Neural cell (in vitro differentiated cells): Measurements from ENCODE around the gene SLC4A7.

Source experiments
- EP300 ChIP-seq: fragments of 450-650 bp; conservative IDR thresholded peaks from 2 replicates; pipeline ENCODE4 v1.6.1; 2014; ENCODE audit warnings: antibody characterized with exemption, mild to moderate bottlenecking, moderate library complexity; ENCODE audit not compliant: poor library complexity, severe bottlenecking
- EZH2 ChIP-seq: fragments of 200-600, 300-800 bp; shearing (Covaris generic), sonication (generic); IDR thresholded peaks from 2 replicates; pipeline ENCODE4 v1.6.1; 2014; ENCODE audit warnings: antibody characterized with exemption, low read length, borderline replicate concordance, mild to moderate bottlenecking; ENCODE audit not compliant: insufficient read depth, poor library complexity, severe bottlenecking
- MXI1 ChIP-seq: fragments of 450-650 bp; conservative IDR thresholded peaks from 2 replicates; pipeline ENCODE4 v1.6.1; 2014; ENCODE audit warnings: antibody characterized with exemption, mild to moderate bottlenecking; ENCODE audit not compliant: poor library complexity, severe bottlenecking
- POLR2AphosphoS5 ChIP-seq: IDR thresholded peaks from 2 replicates; pipeline ENCODE4 v1.6.1; 2012
- RAD21 ChIP-seq: fragments of 450-650 bp; conservative IDR thresholded peaks from 2 replicates; pipeline ENCODE4 v1.6.1; 2014; ENCODE audit warnings: antibody characterized with exemption, mild to moderate bottlenecking, moderate library complexity
- SMC3 ChIP-seq: fragments of 450-650 bp; conservative IDR thresholded peaks from 2 replicates; pipeline ENCODE4 v1.6.1; 2014; ENCODE audit warnings: antibody characterized with exemption, mild to moderate bottlenecking, moderate library complexity; ENCODE audit not compliant: poor library complexity
- TAF1 ChIP-seq: IDR thresholded peaks from 2 replicates; pipeline ENCODE4 v1.6.1; 2012; ENCODE audit warnings: low read depth
- TF ChIP-seq, protein P1 (sequence below): fragments of 450-650 bp; IDR thresholded peaks from 2 replicates; pipeline ENCODE4 v1.5.1; 2014; ENCODE audit warnings: antibody characterized with exemption, mild to moderate bottlenecking, moderate library complexity; ENCODE audit not compliant: poor library complexity, severe bottlenecking
- TF ChIP-seq, protein P2 (sequence below): IDR thresholded peaks from 2 replicates; pipeline ENCODE4 v1.6.1; 2012; ENCODE audit warnings: borderline replicate concordance

DNA sequence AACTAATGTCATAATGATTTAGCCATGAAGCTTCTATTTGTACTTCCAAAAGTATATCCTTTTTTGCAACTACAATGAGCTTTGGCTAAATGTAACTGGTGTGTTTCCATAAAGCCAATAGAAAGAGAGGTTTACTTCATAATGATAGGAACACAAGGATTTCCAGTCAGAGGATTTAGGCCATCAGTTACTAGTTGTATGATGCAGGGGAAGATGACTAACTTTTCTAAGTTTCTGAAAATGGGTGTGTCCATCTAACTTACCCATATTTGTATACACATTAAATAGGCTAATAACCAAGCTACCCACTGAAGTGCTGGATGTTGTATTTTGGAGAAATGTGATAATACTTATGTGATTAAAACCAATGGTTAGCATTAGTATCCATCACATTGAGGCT, 55.7 kb downstream of the SLC4A7 start:
- TF ChIP-seq, protein P1, sequence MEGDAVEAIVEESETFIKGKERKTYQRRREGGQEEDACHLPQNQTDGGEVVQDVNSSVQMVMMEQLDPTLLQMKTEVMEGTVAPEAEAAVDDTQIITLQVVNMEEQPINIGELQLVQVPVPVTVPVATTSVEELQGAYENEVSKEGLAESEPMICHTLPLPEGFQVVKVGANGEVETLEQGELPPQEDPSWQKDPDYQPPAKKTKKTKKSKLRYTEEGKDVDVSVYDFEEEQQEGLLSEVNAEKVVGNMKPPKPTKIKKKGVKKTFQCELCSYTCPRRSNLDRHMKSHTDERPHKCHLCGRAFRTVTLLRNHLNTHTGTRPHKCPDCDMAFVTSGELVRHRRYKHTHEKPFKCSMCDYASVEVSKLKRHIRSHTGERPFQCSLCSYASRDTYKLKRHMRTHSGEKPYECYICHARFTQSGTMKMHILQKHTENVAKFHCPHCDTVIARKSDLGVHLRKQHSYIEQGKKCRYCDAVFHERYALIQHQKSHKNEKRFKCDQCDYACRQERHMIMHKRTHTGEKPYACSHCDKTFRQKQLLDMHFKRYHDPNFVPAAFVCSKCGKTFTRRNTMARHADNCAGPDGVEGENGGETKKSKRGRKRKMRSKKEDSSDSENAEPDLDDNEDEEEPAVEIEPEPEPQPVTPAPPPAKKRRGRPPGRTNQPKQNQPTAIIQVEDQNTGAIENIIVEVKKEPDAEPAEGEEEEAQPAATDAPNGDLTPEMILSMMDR = no peak
- TF ChIP-seq, protein P2, sequence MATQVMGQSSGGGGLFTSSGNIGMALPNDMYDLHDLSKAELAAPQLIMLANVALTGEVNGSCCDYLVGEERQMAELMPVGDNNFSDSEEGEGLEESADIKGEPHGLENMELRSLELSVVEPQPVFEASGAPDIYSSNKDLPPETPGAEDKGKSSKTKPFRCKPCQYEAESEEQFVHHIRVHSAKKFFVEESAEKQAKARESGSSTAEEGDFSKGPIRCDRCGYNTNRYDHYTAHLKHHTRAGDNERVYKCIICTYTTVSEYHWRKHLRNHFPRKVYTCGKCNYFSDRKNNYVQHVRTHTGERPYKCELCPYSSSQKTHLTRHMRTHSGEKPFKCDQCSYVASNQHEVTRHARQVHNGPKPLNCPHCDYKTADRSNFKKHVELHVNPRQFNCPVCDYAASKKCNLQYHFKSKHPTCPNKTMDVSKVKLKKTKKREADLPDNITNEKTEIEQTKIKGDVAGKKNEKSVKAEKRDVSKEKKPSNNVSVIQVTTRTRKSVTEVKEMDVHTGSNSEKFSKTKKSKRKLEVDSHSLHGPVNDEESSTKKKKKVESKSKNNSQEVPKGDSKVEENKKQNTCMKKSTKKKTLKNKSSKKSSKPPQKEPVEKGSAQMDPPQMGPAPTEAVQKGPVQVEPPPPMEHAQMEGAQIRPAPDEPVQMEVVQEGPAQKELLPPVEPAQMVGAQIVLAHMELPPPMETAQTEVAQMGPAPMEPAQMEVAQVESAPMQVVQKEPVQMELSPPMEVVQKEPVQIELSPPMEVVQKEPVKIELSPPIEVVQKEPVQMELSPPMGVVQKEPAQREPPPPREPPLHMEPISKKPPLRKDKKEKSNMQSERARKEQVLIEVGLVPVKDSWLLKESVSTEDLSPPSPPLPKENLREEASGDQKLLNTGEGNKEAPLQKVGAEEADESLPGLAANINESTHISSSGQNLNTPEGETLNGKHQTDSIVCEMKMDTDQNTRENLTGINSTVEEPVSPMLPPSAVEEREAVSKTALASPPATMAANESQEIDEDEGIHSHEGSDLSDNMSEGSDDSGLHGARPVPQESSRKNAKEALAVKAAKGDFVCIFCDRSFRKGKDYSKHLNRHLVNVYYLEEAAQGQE = no peak
- TF ChIP-seq POLR2AphosphoS5 (no peak), EP300 (no peak), SMC3 (no peak), EZH2 (no peak), RAD21 (no peak), TAF1 (no peak), MXI1 (no peak)
